GM12874 (cell line): ENCODE results near the gene ESPN.

Experiments used
- CTCF ChIP-seq: IDR thresholded peaks from 2 replicates; pipeline ENCODE4 v1.5.1; 2011; ENCODE audit warnings: low read depth, mild to moderate bottlenecking, control low read depth, low read length, moderate library complexity; ENCODE audit not compliant: insufficient read depth

ESPN gene

GRCh38 chr1:6464514-6464836 lies 39.9 kb downstream of the ESPN start:
- TF ChIP-seq CTCF = no peak

- no peak for TF ChIP-seq CTCF
Observed at GRCh38 chr1:6464915-6465314, 40.3 kb downstream of the ESPN start.

GRCh38 chr1:6465461-6466005 lies 41.0 kb downstream of the ESPN start:
- no peak for TF ChIP-seq CTCF

- no peak for TF ChIP-seq CTCF
Observed at GRCh38 chr1:6466023-6466422, 41.4 kb downstream of the ESPN start, which contains the start of gene TNFRSF25. TSS of gene TNFRSF25 (minus strand) at chr1:6466173. CDS start at chr1:6466107, 66 bp downstream.

GRCh38 chr1:6466751-6467150 lies 42.2 kb downstream of the ESPN start:
- no peak for TF ChIP-seq CTCF

- no peak for TF ChIP-seq CTCF
Observed at GRCh38 chr1:6467224-6467623, 42.6 kb downstream of the ESPN start.

- TF ChIP-seq CTCF = no peak
Observed at GRCh38 chr1:6467744-6468688, 43.4 kb downstream of the ESPN start.
